ENCODE results near the gene FAH.

FAH gene

GRCh38 chr15:80160570-80161156, 7.9 kb downstream of the FAH start:
- TF ChIP-seq CTCF (IDR thresholded peaks at IDR 0.05; ENCODE audit: low read depth, low read length, missing control alignments): no peak
- DNase-seq (ENCODE audit: low read depth): no peak
- in situ Hi-C loops (cut with HindIII; ENCODE audit: low sequenced_read_pairs): no loop called here
- H3K4me3 ChIP-seq (ENCODE audit: low read depth, low read length): no peak overlapping the region

GRCh38 chr15:80161468-80162016, 8.7 kb downstream of the FAH start:
- no peak for DNase-seq (ENCODE audit: low read depth)
- no peak overlapping the region for H3K4me3 ChIP-seq (ENCODE audit: low read depth, low read length)
- no peak for TF ChIP-seq CTCF (IDR thresholded peaks at IDR 0.05; ENCODE audit: low read depth, low read length, missing control alignments)
- in situ Hi-C loops (cut with HindIII; ENCODE audit: low sequenced_read_pairs): no loop called here

- no peak for TF ChIP-seq CTCF (IDR thresholded peaks at IDR 0.05; ENCODE audit: low read depth, low read length, missing control alignments)
- in situ Hi-C loops (cut with HindIII; ENCODE audit: low sequenced_read_pairs): no loop called here
- DNase-seq (ENCODE audit: low read depth): no peak
- no peak overlapping the region for H3K4me3 ChIP-seq (ENCODE audit: low read depth, low read length)
These were observed 9.3 kb downstream of the FAH start for GRCh38 chr15:80162059-80162554.

GRCh38 chr15:80163217-80163616, 10.4 kb downstream of the FAH start:
- TF ChIP-seq CTCF (IDR thresholded peaks at IDR 0.05; ENCODE audit: low read depth, low read length, missing control alignments): no peak
- H3K4me3 ChIP-seq (ENCODE audit: low read depth, low read length): no peak overlapping the region
- in situ Hi-C loops (cut with HindIII; ENCODE audit: low sequenced_read_pairs): no loop called here
- no peak for DNase-seq (ENCODE audit: low read depth)

- H3K4me3 ChIP-seq (ENCODE audit: low read depth, low read length): no peak overlapping the region
- in situ Hi-C loops (cut with HindIII; ENCODE audit: low sequenced_read_pairs): no loop called here
- no peak for DNase-seq (ENCODE audit: low read depth)
- TF ChIP-seq CTCF (IDR thresholded peaks at IDR 0.05; ENCODE audit: low read depth, low read length, missing control alignments): no peak
These were observed 11.1 kb downstream of the FAH start for GRCh38 chr15:80163897-80164296.

- in situ Hi-C loops (cut with HindIII; ENCODE audit: low sequenced_read_pairs): no loop called here
- no peak for TF ChIP-seq CTCF (IDR thresholded peaks at IDR 0.05; ENCODE audit: low read depth, low read length, missing control alignments)
- no peak overlapping the region for H3K4me3 ChIP-seq (ENCODE audit: low read depth, low read length)
- DNase-seq (ENCODE audit: low read depth): no peak
These were observed 15.1 kb downstream of the FAH start for GRCh38 chr15:80167936-80168335.

Measured in astrocyte of the cerebellum (primary cell).